NCI-H1048 (cell line): Measurements from ENCODE around the gene LRRK1.

Source experiments
- DNase-seq: peaks from one replicate; lab custom pipeline; 2025; lab: John Stamatoyannopoulos, UW

Gene LRRK1

DNA sequence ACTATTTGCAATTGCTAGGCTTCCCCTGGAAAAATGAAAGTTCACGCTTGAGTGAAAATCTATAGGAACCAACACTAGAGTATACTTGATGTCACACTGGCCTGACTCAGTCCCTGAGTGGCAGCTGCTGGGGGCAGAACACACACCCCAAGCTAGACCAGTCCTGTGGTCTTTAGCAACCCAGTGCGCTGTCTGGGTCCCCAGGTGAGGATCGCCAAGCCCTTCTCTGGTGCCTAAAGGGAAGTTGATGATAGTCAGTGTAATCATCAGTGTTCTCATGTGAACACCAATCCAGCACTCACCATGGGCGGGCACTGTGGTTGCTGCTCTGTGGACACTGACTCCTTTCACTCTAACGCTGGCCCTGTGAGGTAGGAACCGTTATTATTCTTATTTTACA is 28.3 kb upstream of the LRRK1 start:
- DNase-seq, result no peak

- DNase-seq, result no peak
These were observed 27.7 kb upstream of the LRRK1 start for GRCh38 chr15:100891307-100892012.

GRCh38 chr15:100892013-100892355 is 27.2 kb upstream of the LRRK1 start:
- DNase-seq, result no peak

- DNase-seq, result no peak
These were observed 25.7 kb upstream of the LRRK1 start for GRCh38 chr15:100893261-100893963.

DNA sequence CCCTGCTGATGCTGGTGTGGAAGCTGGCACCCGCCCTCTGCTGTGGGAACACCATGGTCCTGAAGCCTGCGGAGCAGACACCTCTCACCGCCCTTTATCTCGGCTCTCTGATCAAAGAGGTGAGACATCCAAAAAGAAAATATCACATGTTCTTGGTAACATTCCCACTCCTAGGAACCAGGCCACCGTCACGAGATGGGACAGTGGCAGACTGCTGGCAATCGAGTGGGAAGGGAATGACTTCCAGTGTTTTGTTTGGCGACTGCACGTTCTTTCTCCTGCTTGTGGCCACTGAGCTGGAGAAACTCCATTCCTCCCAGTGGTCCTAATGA is 25.2 kb upstream of the LRRK1 start:
- DNase-seq, result no peak

DNA sequence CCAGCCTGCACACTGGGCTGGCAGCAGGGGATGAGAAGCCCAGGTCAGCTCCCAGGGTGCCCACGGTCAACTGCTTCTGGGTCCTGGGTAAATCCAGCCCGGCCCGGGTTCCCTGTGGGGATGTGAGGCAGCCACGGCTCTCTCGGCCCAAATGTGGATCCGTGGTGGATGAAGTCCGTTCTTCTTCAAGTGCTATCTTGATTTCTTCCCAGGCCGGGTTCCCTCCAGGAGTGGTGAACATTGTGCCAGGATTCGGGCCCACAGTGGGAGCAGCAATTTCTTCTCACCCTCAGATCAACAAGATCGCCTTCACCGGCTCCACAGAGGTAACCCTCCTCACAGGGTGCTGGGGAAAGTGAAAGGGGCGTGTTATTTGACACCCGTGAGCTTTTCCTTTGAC is 23.4 kb upstream of the LRRK1 start:
- no peak for DNase-seq

DNA sequence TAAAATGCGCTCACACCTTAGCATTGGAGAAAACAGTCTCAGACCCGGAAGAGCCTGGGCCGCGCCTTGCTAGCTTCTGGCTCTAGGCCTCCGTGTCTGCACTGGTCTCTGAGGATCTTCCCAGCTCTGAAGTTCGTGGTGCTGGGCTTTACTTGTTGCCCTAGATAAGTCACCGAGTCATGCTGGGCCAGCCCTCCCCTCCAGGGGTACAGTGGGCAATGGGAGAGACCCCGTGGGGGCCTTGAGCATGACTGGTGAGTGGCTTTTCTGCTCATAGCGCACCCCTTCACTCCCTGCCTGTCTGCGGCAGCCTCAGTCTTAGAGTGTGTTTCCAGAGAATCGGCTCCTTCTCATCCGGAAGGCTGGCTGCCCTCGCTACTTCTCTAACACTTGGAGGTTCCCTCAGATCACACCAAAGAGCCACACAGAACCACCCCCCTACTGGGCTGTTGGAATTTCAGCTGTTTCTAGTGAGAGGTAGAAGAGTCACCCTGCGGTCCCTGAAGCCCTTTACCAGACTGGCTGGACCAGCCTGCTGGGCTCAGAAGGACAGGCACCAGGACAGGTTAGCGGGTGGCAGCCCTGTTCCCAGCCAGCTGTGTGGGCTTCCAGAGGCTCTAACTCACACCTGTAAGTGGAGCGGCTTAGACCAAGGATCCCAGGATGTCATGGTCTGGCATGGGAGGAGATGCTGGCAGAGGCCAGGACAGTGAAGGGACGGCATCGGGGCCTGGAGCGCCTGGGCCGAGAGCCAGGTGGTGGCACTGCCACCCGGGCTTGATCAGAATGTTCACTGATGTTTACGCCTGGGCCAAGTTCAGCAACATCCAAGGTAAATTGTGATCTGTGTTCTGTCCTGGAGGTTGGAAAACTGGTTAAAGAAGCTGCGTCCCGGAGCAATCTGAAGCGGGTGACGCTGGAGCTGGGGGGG is 21.7 kb upstream of the LRRK1 start:
- no peak for DNase-seq

GRCh38 chr15:100898152-100898490 is 21.0 kb upstream of the LRRK1 start:
- DNase-seq, result no peak

DNA sequence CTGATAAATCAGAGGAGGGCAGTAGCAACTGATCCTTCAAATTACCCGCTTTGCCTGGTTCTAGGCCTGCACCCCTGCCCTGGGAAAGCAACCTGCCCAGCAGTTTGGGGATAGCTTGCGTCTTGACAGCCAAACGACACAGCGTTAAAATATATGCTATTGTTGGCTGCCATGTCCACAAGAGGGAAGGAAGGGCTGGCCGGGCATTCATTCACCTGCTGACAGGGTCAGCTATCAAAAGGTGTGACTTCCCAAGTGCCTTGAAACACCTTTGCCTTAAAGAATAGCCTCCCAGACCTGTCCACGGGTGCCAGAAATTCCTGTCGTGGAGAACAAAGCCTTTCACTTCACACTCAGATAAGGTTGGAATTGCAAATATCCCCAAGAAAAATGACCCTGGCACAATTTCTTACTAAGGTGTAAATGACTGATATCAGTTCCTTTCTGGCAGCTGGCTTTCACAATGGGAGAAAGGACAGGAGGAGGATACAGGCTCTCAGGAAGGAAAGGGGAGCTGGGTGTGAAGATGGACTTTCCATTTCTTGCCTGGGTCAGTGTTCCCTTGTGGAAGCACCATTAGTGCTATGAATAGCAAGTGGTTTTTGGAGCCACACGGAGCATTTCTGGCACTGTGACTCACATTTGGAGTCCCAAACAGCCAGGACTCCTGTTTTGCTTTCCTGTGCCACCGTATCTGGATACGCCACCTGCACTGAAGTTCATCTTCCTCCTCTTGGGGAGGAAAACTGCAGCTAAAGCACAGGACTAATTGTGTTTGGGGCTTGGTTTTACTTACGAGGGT is 20.3 kb upstream of the LRRK1 start:
- DNase-seq, result no peak

GRCh38 chr15:100899601-100900000 is 19.6 kb upstream of the LRRK1 start:
- no peak for DNase-seq

DNA sequence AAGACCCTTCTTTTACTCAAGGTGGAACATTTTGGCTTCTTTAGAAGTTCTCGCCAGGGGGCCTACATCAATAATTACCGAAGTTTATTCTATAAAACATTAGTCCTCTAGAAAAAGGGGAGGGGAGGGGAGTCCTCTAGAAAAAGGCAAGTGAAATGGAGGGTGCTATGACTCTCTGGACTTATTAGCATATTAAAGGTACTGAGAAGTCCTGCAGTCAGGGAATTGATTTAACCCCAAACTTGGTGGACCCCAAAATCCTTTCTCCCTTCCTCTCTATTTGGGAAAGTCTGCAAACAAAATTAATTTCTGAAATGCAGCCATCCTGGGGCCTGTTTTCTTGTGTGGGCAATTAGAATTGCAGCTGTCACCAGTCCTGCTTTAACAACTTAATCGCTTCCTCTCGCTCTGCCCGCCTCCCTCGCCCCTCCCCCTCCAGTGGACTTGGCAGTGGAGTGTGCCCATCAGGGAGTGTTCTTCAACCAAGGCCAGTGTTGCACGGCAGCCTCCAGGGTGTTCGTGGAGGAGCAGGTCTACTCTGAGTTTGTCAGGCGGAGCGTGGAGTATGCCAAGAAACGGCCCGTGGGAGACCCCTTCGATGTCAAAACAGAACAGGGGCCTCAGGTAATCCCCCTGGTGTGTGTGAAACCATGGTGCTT is 18.9 kb upstream of the LRRK1 start:
- no peak for DNase-seq

- DNase-seq, result no peak
These were observed 18.4 kb upstream of the LRRK1 start for GRCh38 chr15:100900795-100901169.

DNA sequence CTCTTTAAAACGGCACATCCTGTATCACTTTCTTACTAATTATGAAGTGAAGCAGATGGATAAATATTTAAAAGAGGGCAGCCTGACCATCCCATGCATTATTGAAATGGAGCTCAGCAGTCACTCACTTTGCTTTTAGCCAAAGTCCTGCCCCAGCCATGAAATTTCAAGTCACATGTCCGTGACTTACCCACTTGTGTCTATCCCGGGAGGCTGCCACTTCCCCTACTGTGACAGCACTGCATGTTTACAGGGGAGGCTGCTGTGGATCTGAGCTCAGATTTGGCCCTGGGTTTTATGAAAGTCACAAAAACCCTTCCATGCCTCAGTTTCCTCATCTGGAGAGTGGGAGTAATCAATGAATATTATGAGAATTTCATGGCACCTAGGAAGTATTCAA is 17.9 kb upstream of the LRRK1 start:
- DNase-seq, result no peak

GRCh38 chr15:100901702-100902435 is 17.3 kb upstream of the LRRK1 start:
- no peak for DNase-seq

GRCh38 chr15:100902436-100903167 is 16.6 kb upstream of the LRRK1 start:
- DNase-seq, result no peak

GRCh38 chr15:100903168-100903554 is 16.0 kb upstream of the LRRK1 start:
- no peak for DNase-seq

DNA sequence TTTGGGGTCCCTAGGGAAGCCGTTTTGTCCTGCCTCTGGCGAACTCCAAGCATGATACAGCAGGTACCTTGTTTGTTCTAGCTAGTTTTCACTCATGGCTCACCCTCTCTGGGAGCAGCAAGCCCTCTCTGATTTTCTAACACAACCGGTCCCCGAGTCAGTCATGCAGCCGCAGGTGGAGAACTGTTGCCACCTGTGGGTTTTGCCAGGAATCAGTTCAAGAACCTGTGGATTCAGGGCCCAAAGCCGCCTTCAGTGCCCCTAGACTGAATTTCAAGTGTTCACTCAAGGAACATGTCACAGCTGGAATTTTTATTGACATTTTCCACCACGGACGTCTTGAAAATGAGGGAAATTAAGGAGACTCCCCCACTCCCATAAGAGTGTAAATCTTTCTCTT is 13.3 kb upstream of the LRRK1 start:
- no peak for DNase-seq

GRCh38 chr15:100908466-100908865 is 10.7 kb upstream of the LRRK1 start:
- no peak for DNase-seq

- DNase-seq, result no peak
These were observed 9.6 kb upstream of the LRRK1 start for GRCh38 chr15:100909565-100909964.
